Activated gamma-delta T cell (primary cell): Measurements from ENCODE around the gene WDR93.

Experiments used
- DNase-seq: peaks from one replicate; lab custom pipeline; 2025; lab: John Stamatoyannopoulos, UW

WDR93 gene

GRCh38 chr15:89790206-89790605, 99.6 kb downstream of the WDR93 start:
- no peak for DNase-seq

- DNase-seq = no peak
Observed at GRCh38 chr15:89790661-89791060, 100.0 kb downstream of the WDR93 start.

- DNase-seq = no peak
Observed at GRCh38 chr15:89792106-89792805, 101.6 kb downstream of the WDR93 start.
